K562 (cell line): Measurements from ENCODE around the gene PARP4. TPM values are rescaled to one million over a fixed set of nuclear protein-coding genes. Genes with fewer than 3 reads are reported as not detected.

Experiments
- ATAC-seq: fragments of 200-7000 bp; cut with Tn5 transposase; 3 replicates; pipeline ENCODE4 v1.9.1; 2020; ENCODE audit warnings: moderate library complexity
- BruUV-seq: library from RNA; stranded (reverse); fragments of 400-500 nt; replicated peaks from 2 replicates; lab custom pipeline; 2021; lab: Mats Ljungman, UMichigan
- CTCF ChIA-PET: fragments of 300-600 bp; formaldehyde crosslinking; extraction: SDS; loops from one replicate; lab custom pipeline; 2021; ENCODE audit warnings: low intra/inter-chr PET ratio; lab: Yijun Ruan, JAX
- POLR2A ChIA-PET: fragments of 300-600, 350-650 bp; sonication (Branson Sonifier 250); formaldehyde crosslinking; extraction: SDS; loops from one replicate; lab custom pipeline; 2021; ENCODE audit warnings: antibody characterized with exemption, inconsistent platforms; lab: Yijun Ruan, JAX
- DNase-seq, 4 experiments: peaks; one replicate each; pipeline versions ENCODE4 v3.0.0 to v3.0.0-alpha.2; 2011 to 2018; ENCODE audit warnings: low spot score in 3 of 4, mixed read lengths in 3 of 4; ENCODE audit errors: extremely low read depth in 1 of 4
- FAIRE-seq: peaks from 2 replicates; lab custom pipeline; 2011; peaks lifted over from hg19 to GRCh38; lab: Jason Lieb, UNC
- H2AFZ ChIP-seq: 2 replicates; pipeline ENCODE4 v1.6.0; 2011; ENCODE audit warnings: low read depth, low read length, control low read depth, inconsistent platforms
- H3K27ac ChIP-seq: fragments of 200-600 bp; 3 replicates; pipeline ENCODE4 v1.8.0; 2011; ENCODE audit warnings: low read depth, mild to moderate bottlenecking, control low read depth, inconsistent platforms, low read length, moderate library complexity, mixed read lengths; ENCODE audit errors: extremely low read depth
- H3K27me3 ChIP-seq, 2 experiments: fragments of 300-600 bp in 1 of 2; 2 replicates in 1 of 2; 3 replicates in 1 of 2; pipeline versions ENCODE4 v1.6.0 to v1.8.0; 2011; ENCODE audit warnings: inconsistent platforms in 2 of 2, low read length in 2 of 2, mild to moderate bottlenecking in 1 of 2, mixed read lengths in 1 of 2, moderate library complexity in 1 of 2; ENCODE audit not compliant: control insufficient read depth in 2 of 2, insufficient read depth in 2 of 2
- H3K36me3 ChIP-seq: fragments of 300-600 bp; 3 replicates; pipeline ENCODE4 v1.8.0; 2011; ENCODE audit warnings: mild to moderate bottlenecking, low read length, inconsistent platforms; ENCODE audit not compliant: control insufficient read depth, insufficient read depth
- H3K4me1 ChIP-seq, 2 experiments: fragments of 200-600 bp in 1 of 2; replicated peaks in 1 of 2; 2 replicates in 1 of 2; 3 replicates in 1 of 2; pipeline versions ENCODE4 v1.5.1 to v1.8.0; 2011; ENCODE audit warnings: inconsistent platforms in 2 of 2, low read length in 2 of 2, mild to moderate bottlenecking in 1 of 2, mixed read lengths in 1 of 2, moderate library complexity in 1 of 2; ENCODE audit not compliant: control insufficient read depth in 2 of 2, insufficient read depth in 2 of 2
- H3K4me2 ChIP-seq: 2 replicates; pipeline ENCODE4 v1.6.1; 2011; ENCODE audit warnings: low read length, control low read depth, inconsistent platforms, mixed read lengths; ENCODE audit not compliant: insufficient read depth
- H3K4me3 ChIP-seq: fragments of 200-600 bp; sonication (generic), shearing (Covaris generic); 2 replicates; pipeline ENCODE4 v1.5.1; 2016; ENCODE audit warnings: control low read depth, inconsistent platforms
- H3K79me2 ChIP-seq: fragments of 200-600 bp; 3 replicates; pipeline ENCODE4 v1.8.0; 2011; ENCODE audit warnings: low read length, inconsistent platforms; ENCODE audit not compliant: control insufficient read depth, insufficient read depth
- H3K9ac ChIP-seq, 2 experiments: 2 replicates each; pipeline versions ENCODE4 v1.6.0 to v1.6.1; 2011; ENCODE audit warnings: low read depth in 2 of 2, low read length in 2 of 2, control low read depth in 1 of 2, inconsistent platforms in 1 of 2, mild to moderate bottlenecking in 1 of 2, mixed read lengths in 1 of 2; ENCODE audit not compliant: insufficient read depth in 1 of 2
- H3K9me1 ChIP-seq: one replicate; pipeline ENCODE4 v1.6.0; 2011; ENCODE audit warnings: inconsistent platforms, mild to moderate bottlenecking, low read length, moderate library complexity; ENCODE audit not compliant: control insufficient read depth, insufficient read depth
- H3K9me3 ChIP-seq: replicated peaks from 2 replicates; pipeline ENCODE4 v1.5.1; 2011; ENCODE audit warnings: low read depth, low read length, inconsistent platforms; ENCODE audit not compliant: control insufficient read depth, insufficient read depth
- H4K20me1 ChIP-seq: replicated peaks from 2 replicates; pipeline ENCODE4 v1.6.1; 2011; ENCODE audit warnings: low read length, inconsistent platforms, mixed read lengths; ENCODE audit not compliant: control insufficient read depth, insufficient read depth
- ARHGAP35 ChIP-seq: fragments of 450-650 bp; IDR thresholded peaks from 2 replicates; pipeline ENCODE4 v1.6.1; 2018; ENCODE audit not compliant: partially characterized antibody
- BRD4 ChIP-seq: fragments of 200-600 bp; sonication (generic); IDR thresholded peaks from 2 replicates; pipeline ENCODE4 v1.6.1; 2017; ENCODE audit warnings: inconsistent platforms
- FIP1L1 ChIP-seq: fragments of 200-400 bp; formaldehyde crosslinking; IDR thresholded peaks from 2 replicates; pipeline ENCODE4 v1.6.1; 2018; ENCODE audit warnings: mild to moderate bottlenecking, low read depth, low read length; ENCODE audit not compliant: poor library complexity, severe bottlenecking
- FOXA3 ChIP-seq, 2 experiments: fragments of 450-650 bp in 1 of 2; sonication (generic) in 1 of 2; formaldehyde crosslinking; IDR thresholded peaks in 1 of 2; conservative IDR thresholded peaks in 1 of 2; 2 replicates each; pipeline versions ENCODE4 v1.4.0 to v1.8.0; 2020 to 2022; ENCODE audit warnings: mild to moderate bottlenecking in 2 of 2, missing genetic modification reagents in 1 of 2
- HNRNPK ChIP-seq: fragments of 200-400 bp; formaldehyde crosslinking; IDR thresholded peaks from one replicate; pipeline ENCODE4 v1.6.1; 2018; ENCODE audit warnings: mild to moderate bottlenecking, low read depth, low read length; ENCODE audit not compliant: poor library complexity, severe bottlenecking
- NELFE ChIP-seq: IDR thresholded peaks from 2 replicates; pipeline ENCODE4 v1.6.1; 2011; ENCODE audit warnings: mild to moderate bottlenecking; ENCODE audit not compliant: insufficient read depth, insufficient read length
- NFE2 ChIP-seq: IDR thresholded peaks from 2 replicates; pipeline ENCODE4 v1.6.1; 2014; ENCODE audit warnings: antibody characterized with exemption, low read depth
- NR2C2 ChIP-seq, 2 experiments: fragments of 200-800 bp in 1 of 2; sonication (Bioruptor generic) in 1 of 2; sonication (generic) in 1 of 2; formaldehyde crosslinking in 1 of 2; IDR thresholded peaks; 2 replicates each; pipeline versions ENCODE4 v1.6.1 to v1.8.0; 2016 to 2022; ENCODE audit warnings: mild to moderate bottlenecking in 1 of 2, missing compliant biosample characterization in 1 of 2, missing genetic modification characterization in 1 of 2, missing genetic modification reagents in 1 of 2
- PHF8 ChIP-seq: fragments of 200-600 bp; sonication (generic); IDR thresholded peaks from 2 replicates; pipeline ENCODE4 v1.6.1; 2012; ENCODE audit warnings: mixed run types, mild to moderate bottlenecking, inconsistent platforms, low read length, moderate library complexity, borderline replicate concordance
- PTTG1 ChIP-seq: fragments of 450-650 bp; IDR thresholded peaks from 2 replicates; pipeline ENCODE4 v1.6.1; 2016; ENCODE audit warnings: low read depth, mild to moderate bottlenecking, missing genetic modification characterization, missing compliant biosample characterization
- RFX1 ChIP-seq: fragments of 450-650 bp; IDR thresholded peaks from 2 replicates; pipeline ENCODE4 v1.6.1; 2016; ENCODE audit warnings: mild to moderate bottlenecking, moderate library complexity
- SP2 ChIP-seq: IDR thresholded peaks from 2 replicates; pipeline ENCODE4 v1.6.1; 2011; ENCODE audit warnings: mild to moderate bottlenecking, low read depth, low read length, moderate library complexity; ENCODE audit not compliant: poor library complexity, severe bottlenecking; ENCODE audit errors: extremely low read depth
- TEAD1 ChIP-seq, 2 experiments: fragments of 450-650 bp in 1 of 2; sonication (generic) in 1 of 2; formaldehyde crosslinking; IDR thresholded peaks; 2 replicates each; pipeline versions ENCODE4 v1.4.0 to v1.8.0; 2020 to 2022; ENCODE audit warnings: mild to moderate bottlenecking in 2 of 2, missing genetic modification reagents in 1 of 2
- ZNF57 ChIP-seq: fragments of 450-650 bp; formaldehyde crosslinking; IDR thresholded peaks from 2 replicates; pipeline ENCODE4 v1.4.0; 2020; ENCODE audit warnings: mild to moderate bottlenecking, moderate library complexity
- WGBS: fragments of 100-300 bp; shearing (Covaris generic); methylation state at CpG from one replicate; pipeline ENCODE4 v1.1.6; 2016; ENCODE audit warnings: low coverage, mixed read lengths; ENCODE audit not compliant: insufficient coverage; ENCODE audit errors: missing lambda C conversion rate; 5-methylcytosine and 5-hydroxymethylcytosine counted together
- in situ Hi-C: fragments of 300-500 bp; cut with MboI; formaldehyde crosslinking; loops from 4 replicates; pipeline ENCODE4 v1.15.0; 2018; ENCODE audit warnings: inconsistent platforms, mixed read lengths
- intact Hi-C: fragments of 100-400 bp; cut with micrococcal nuclease; formaldehyde crosslinking; loops from 2 replicates; pipeline ENCODE4 v1.14.2; 2022
- polyA plus RNA-seq, 8 experiments: library from polyadenylated mRNA; depleted of rRNA in 4 of 8; stranded (reverse) in 5 of 8; unstranded in 3 of 8; fragments of >200 nt; fragmentation: Nextera tagmentation in 2 of 8; fragmentation: Illumina TruSeq in 1 of 8; extraction: Ambion mirVana in 2 of 8; extraction: Trizol in 1 of 8; gene quantifications; 2 replicates each; pipeline versions ENCODE4 v1.2.1 to v1.2.3, GENCODE V29; 2011 to 2014; ENCODE audit warnings: inconsistent platforms in 1 of 8, missing spikeins in 1 of 8
- total RNA-seq, 7 experiments: library from RNA; depleted of rRNA in 6 of 7; stranded (reverse); fragments of >200 nt in 6 of 7; fragmentation: Illumina TruSeq in 2 of 7; extraction: Trizol in 2 of 7; gene quantifications; 2 replicates each; pipeline versions ENCODE4 v1.2.1 to v1.2.3, GENCODE V29; 2011 to 2021; ENCODE audit warnings: low replicate concordance in 1 of 7
- TF ChIP-seq, protein P1 (sequence below): sonication (generic); formaldehyde crosslinking; IDR thresholded peaks from 2 replicates; pipeline ENCODE4 v1.8.1; 2022; ENCODE audit warnings: missing genetic modification reagents
- TF ChIP-seq, protein P2 (sequence below): fragments of 250-450 bp; sonication (Bioruptor Pico); IDR thresholded peaks from 2 replicates; pipeline ENCODE4 v1.4.0; 2020; ENCODE audit warnings: mild to moderate bottlenecking, moderate library complexity

PARP4 gene
- total and polyA plus RNA-seq, 9 of the 15 experiments (the other 6 are each of a cell fraction or from before 2014, with no cell fraction given) = 6.3 to 26.3 (median 18.8) TPM

DNA sequence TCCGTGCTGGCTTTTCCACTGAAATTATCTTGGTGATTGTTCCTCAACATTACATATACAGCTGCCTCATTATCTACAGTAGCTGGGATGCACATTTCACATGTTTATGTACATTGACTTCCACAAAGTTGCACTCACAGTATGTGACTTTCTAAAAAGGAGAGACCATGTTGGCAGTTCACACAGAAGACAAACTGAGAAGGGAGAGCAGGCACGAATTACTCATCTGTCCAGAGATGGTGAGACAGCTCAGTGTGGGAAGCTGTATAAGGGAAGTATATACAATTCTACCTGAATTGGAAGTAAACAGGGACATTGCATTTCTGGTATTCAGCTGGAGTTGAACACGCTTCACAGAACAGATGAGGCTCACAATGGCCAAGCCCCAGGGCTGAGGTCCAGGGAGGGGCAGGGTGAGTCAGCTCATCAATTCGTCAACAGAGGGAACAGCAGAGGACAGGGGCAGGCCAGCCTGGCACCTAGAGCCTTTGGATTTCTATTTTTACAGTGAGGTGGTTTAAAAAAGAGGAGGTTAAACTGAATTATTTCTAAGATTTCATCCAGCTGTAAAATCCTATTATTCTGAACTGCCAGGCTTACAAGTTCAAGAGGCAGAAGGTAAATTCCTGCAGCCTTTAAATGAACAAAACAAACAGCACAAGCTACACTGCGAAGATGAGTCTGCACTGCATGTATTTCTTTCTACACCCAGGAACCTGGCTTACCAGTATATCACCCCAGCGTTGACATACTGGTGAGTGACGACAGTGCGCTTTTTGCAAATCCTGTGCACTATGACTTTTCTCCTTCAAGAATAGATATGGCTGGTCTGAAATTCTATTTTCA, 9.8 kb downstream of the PARP4 start:
- FAIRE-seq = peak; percentile 92
- no TSS peak for BruUV-seq
- WGBS = 42% methylated on average over 7 of the region's 8 CpGs
- TF ChIP-seq TEAD1 (CRISPR knock-in tag; IDR thresholded peaks at IDR 0.05) (no peak), NELFE (no peak), FIP1L1 (no peak), PTTG1 (tag) (no peak), PHF8 (no peak), ZNF57 (CRISPR knock-in tag) (no peak), HNRNPK (no peak), ARHGAP35 (no peak), SP2 (no peak), FOXA3 (CRISPR knock-in tag; conservative IDR thresholded peaks at IDR 0.05 in 1 of 2, IDR thresholded peaks at IDR 0.05 in 1 of 2) (no peak), NR2C2 (CRISPR knock-in tag; IDR thresholded peaks at IDR 0.05) (no peak), NR2C2 (tag; IDR thresholded peaks at IDR 0.05) (no peak), NFE2 (peak; percentile 52; the same call in 1 of the 2 replicates), RFX1 (no peak), BRD4 (no peak)
- TF ChIP-seq, protein P1, sequence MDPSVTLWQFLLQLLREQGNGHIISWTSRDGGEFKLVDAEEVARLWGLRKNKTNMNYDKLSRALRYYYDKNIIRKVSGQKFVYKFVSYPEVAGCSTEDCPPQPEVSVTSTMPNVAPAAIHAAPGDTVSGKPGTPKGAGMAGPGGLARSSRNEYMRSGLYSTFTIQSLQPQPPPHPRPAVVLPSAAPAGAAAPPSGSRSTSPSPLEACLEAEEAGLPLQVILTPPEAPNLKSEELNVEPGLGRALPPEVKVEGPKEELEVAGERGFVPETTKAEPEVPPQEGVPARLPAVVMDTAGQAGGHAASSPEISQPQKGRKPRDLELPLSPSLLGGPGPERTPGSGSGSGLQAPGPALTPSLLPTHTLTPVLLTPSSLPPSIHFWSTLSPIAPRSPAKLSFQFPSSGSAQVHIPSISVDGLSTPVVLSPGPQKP (CRISPR knock-in tag) = no peak
- TF ChIP-seq, protein P2, sequence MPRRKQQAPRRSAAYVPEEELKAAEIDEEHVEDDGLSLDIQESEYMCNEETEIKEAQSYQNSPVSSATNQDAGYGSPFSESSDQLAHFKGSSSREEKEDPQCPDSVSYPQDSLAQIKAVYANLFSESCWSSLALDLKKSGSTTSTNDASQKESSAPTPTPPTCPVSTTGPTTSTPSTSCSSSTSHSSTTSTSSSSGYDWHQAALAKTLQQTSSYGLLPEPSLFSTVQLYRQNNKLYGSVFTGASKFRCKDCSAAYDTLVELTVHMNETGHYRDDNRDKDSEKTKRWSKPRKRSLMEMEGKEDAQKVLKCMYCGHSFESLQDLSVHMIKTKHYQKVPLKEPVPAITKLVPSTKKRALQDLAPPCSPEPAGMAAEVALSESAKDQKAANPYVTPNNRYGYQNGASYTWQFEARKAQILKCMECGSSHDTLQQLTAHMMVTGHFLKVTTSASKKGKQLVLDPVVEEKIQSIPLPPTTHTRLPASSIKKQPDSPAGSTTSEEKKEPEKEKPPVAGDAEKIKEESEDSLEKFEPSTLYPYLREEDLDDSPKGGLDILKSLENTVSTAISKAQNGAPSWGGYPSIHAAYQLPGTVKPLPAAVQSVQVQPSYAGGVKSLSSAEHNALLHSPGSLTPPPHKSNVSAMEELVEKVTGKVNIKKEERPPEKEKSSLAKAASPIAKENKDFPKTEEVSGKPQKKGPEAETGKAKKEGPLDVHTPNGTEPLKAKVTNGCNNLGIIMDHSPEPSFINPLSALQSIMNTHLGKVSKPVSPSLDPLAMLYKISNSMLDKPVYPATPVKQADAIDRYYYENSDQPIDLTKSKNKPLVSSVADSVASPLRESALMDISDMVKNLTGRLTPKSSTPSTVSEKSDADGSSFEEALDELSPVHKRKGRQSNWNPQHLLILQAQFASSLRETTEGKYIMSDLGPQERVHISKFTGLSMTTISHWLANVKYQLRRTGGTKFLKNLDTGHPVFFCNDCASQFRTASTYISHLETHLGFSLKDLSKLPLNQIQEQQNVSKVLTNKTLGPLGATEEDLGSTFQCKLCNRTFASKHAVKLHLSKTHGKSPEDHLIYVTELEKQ (CRISPR knock-in tag) = no peak

More for the DNA sequence above, 9.8 kb downstream of the PARP4 start:
- H3K36me3 ChIP-seq = peaks cover 24% of the 10 kb centered on the region; the same call in 2 of the 3 replicates
- no peak overlapping the region for H3K9ac ChIP-seq
- ATAC-seq (peak; percentile 85), DNase-seq (peak in 2 of 4 experiments; percentile 24 to 55)
- H3K27ac ChIP-seq = peak overlapping the region; percentile 58; the same call in 2 of the 3 replicates
- no peaks in the 10 kb centered on the region for H3K27me3 ChIP-seq
- ChIA-PET POLR2A (interaction anchor here (1.1 kb wide), 1 partner anchor 19 kb away, joined by 4 read pairs; no protein-coding TSS in a partner anchor), CTCF (no interaction called here)
- intact Hi-C loops = no loop called here
- peak overlapping the region; percentile 25 for H3K4me2 ChIP-seq
- peaks cover 19 to 28% of the 10 kb centered on the region in 2 experiments for H3K4me1 ChIP-seq
- H2AFZ ChIP-seq = no peak overlapping the region
- peaks cover 6% of the 10 kb centered on the region; the same call in 1 of the 2 replicates for H4K20me1 ChIP-seq
- no peaks in the 10 kb centered on the region for H3K9me1 ChIP-seq
- H3K4me3 ChIP-seq = no peak overlapping the region
- H3K79me2 ChIP-seq = peaks cover 17% of the 10 kb centered on the region; the same call in 1 of the 3 replicates
- in situ Hi-C loops = no loop called here
- H3K9me3 ChIP-seq = no peaks in the 10 kb centered on the region
